ENCODE measurements around the gene SEC24A. TPM values are rescaled to one million over a fixed set of nuclear protein-coding genes. Genes with fewer than 3 reads are reported as not detected.
A peak's percentile ranks its signal among the peaks of the same experiment; 100 is the strongest.

SEC24A gene
- 8.7 TPM for polyA plus RNA-seq (2012; ENCODE audit: insufficient read length, low read depth)

DNA sequence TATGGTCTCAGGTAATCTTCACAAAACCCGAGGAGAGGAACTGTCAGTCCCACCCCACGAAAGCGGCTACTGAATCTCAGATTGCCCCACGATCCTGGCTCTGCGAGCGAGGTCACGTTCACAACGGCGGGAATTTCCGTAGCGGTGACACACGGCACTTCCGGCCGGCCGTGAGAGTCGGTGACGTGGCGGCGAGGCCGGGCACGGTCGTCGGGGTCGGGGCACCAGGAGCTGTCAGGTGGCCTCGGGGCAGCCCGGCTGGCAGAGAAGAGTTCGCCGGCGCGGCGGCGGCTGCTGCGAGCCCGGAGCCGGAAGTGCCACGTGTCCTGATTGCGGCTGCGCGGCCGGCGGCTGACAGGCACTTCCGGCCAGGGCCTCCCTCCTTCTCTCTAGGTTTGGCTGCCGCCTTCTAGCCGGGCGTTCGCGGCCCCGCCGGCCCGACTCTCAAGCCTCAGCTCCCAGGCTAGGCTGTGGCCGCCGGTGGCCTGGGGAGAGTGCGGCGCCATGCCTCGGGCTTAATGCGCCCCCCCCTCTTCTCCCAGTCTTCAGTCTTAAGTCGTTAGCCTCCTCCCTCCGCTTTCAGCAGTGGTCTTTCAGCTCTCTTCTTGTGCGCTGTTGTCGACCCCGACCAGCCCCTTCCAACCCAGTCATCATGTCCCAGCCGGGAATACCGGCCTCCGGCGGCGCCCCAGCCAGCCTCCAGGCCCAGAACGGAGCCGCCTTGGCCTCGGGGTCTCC is at the start of gene SEC24A:
Gene SEC24A, plus strand, starts transcription at position 361 of the 738 bp plus-strand sequence. Its CDS starts 292 bp downstream, at position 653.
- TF ChIP-seq FOXP2 (optimal IDR thresholded peaks at IDR 0.05; ENCODE audit: borderline replicate concordance, extremely low read depth, extremely low read length, insufficient read depth) (peak; percentile 75), TAF1 (IDR thresholded peaks at IDR 0.05; ENCODE audit: borderline replicate concordance, insufficient read depth, low read length) (peak; percentile 80; the same call in 1 of the 2 replicates), POLR2AphosphoS5 (IDR thresholded peaks at IDR 0.05; ENCODE audit: low read depth, low read length) (peak; percentile 93), REST (IDR thresholded peaks at IDR 0.05; ENCODE audit: insufficient read depth in 1 of 2, low read depth in 2 of 2, low read length in 2 of 2) (peak in 1 of 2 experiments; percentile 61; a peak in 1 of 4 replicates), SIN3A (IDR thresholded peaks at IDR 0.05; ENCODE audit: borderline replicate concordance, insufficient read depth, low read length) (peak; percentile 79; the same call in 1 of the 2 replicates)

GRCh38 chr5:134600600-134600999 is 48.0 kb upstream of the SEC24A start:
- TF ChIP-seq SIN3A (IDR thresholded peaks at IDR 0.05; ENCODE audit: borderline replicate concordance, insufficient read depth, low read length) (no peak), POLR2AphosphoS5 (IDR thresholded peaks at IDR 0.05; ENCODE audit: low read depth, low read length) (no peak), TAF1 (IDR thresholded peaks at IDR 0.05; ENCODE audit: borderline replicate concordance, insufficient read depth, low read length) (no peak)

DNA sequence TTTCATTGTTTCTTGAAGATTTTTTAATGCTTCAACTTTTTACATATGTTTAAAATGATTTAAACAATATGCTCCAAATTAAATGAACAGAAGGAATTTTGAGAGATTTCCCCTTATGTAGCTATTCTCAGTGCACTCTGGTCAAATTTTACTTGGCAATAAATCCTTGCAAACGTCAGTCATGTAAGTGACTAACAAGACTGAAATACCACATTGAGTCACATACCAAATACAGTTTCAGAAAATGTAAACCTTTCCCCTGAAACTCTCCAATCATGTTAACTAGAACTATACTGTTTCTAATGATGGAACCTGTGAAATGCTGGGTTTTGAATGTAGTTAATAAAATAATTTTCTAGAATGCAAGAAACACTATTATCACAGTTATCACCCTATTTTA is 45.5 kb upstream of the SEC24A start:
- TF ChIP-seq FOXP2 (optimal IDR thresholded peaks at IDR 0.05; ENCODE audit: borderline replicate concordance, extremely low read depth, extremely low read length, insufficient read depth) = no peak

GRCh38 chr5:134604908-134605307 is 43.7 kb upstream of the SEC24A start:
- TF ChIP-seq POLR2AphosphoS5 (IDR thresholded peaks at IDR 0.05; ENCODE audit: low read depth, low read length) (no peak), TAF1 (IDR thresholded peaks at IDR 0.05; ENCODE audit: borderline replicate concordance, insufficient read depth, low read length) (no peak)

- no peak for TF ChIP-seq SIN3A (IDR thresholded peaks at IDR 0.05; ENCODE audit: borderline replicate concordance, insufficient read depth, low read length)
- TF ChIP-seq FOXP2 (optimal IDR thresholded peaks at IDR 0.05; ENCODE audit: borderline replicate concordance, extremely low read depth, extremely low read length, insufficient read depth) = no peak
- no peak for TF ChIP-seq TAF1 (IDR thresholded peaks at IDR 0.05; ENCODE audit: borderline replicate concordance, insufficient read depth, low read length)
- no peak for TF ChIP-seq POLR2AphosphoS5 (IDR thresholded peaks at IDR 0.05; ENCODE audit: low read depth, low read length)
- TF ChIP-seq REST (IDR thresholded peaks at IDR 0.05; ENCODE audit: insufficient read depth in 1 of 2, low read depth in 2 of 2, low read length in 2 of 2) = no peak
Observed at GRCh38 chr5:134606726-134607125, 41.9 kb upstream of the SEC24A start.

GRCh38 chr5:134608555-134608954 is 40.0 kb upstream of the SEC24A start:
- TF ChIP-seq FOXP2 (optimal IDR thresholded peaks at IDR 0.05; ENCODE audit: borderline replicate concordance, extremely low read depth, extremely low read length, insufficient read depth) (no peak), SIN3A (IDR thresholded peaks at IDR 0.05; ENCODE audit: borderline replicate concordance, insufficient read depth, low read length) (no peak), TAF1 (IDR thresholded peaks at IDR 0.05; ENCODE audit: borderline replicate concordance, insufficient read depth, low read length) (no peak), POLR2AphosphoS5 (IDR thresholded peaks at IDR 0.05; ENCODE audit: low read depth, low read length) (no peak)

DNA sequence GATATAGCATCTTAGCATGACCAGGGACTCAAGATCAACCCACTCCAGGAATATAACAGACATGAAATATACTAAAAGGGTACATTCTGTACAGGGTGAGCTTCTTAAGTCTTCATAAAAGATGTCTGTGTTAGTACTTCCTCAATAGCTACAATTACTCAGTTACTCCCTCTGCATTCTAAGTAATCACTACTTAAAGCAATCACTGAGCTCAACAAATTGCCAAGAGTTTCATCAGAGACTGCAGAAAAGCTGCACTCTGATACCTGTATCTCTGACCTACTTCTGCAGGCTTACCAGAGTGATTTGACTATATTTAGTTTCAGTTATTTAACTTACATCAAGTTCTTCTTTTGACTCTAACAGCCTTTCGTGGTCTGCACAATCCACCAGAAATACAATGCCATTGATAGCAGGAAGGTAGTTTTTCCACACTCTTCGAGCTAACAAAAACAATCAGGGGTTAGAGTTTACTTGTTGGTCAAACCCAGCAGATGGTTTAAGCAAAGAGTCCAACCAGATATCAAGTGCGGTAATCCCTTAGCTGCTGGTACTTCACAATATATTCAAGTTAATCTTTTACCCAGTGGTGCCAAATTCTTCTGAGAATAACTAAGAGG is 39.2 kb upstream of the SEC24A start:
- TF ChIP-seq POLR2AphosphoS5 (IDR thresholded peaks at IDR 0.05; ENCODE audit: low read depth, low read length) (no peak), FOXP2 (optimal IDR thresholded peaks at IDR 0.05; ENCODE audit: borderline replicate concordance, extremely low read depth, extremely low read length, insufficient read depth) (no peak), TAF1 (IDR thresholded peaks at IDR 0.05; ENCODE audit: borderline replicate concordance, insufficient read depth, low read length) (no peak), REST (IDR thresholded peaks at IDR 0.05; ENCODE audit: insufficient read depth in 1 of 2, low read depth in 2 of 2, low read length in 2 of 2) (no peak), SIN3A (IDR thresholded peaks at IDR 0.05; ENCODE audit: borderline replicate concordance, insufficient read depth, low read length) (no peak)

Data from PFSK-1 (cell line).